GM19328 (cell line): Measurements from ENCODE around the gene SLC22A23.

Experiments
- ATAC-seq: cut with Tn5 transposase; IDR thresholded peaks from one replicate; pipeline ENCODE4 v1.9.1; 2021; ENCODE audit warnings: mild to moderate bottlenecking, moderate library complexity; ENCODE audit not compliant: unreplicated experiment

Gene SLC22A23

DNA sequence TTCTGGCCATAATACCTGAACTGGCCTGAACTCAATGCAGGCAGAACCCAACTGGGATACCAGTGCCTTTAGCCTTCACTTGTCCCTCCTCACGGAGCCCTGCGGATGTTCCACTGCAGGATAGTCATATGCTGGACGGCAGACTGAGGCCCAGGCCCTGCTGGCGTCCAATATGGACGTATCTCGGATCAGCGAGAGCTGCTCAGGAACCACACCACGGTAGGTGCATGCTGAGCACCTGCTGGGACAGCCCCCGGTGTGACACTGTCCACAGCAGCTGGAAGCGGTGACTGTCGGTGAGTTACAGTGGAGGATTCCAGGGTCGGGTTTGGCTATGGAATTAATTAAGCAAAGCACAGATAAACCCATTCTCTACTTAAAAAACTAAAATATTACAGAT, 149.4 kb downstream of the SLC22A23 start:
- ATAC-seq = no peak

DNA sequence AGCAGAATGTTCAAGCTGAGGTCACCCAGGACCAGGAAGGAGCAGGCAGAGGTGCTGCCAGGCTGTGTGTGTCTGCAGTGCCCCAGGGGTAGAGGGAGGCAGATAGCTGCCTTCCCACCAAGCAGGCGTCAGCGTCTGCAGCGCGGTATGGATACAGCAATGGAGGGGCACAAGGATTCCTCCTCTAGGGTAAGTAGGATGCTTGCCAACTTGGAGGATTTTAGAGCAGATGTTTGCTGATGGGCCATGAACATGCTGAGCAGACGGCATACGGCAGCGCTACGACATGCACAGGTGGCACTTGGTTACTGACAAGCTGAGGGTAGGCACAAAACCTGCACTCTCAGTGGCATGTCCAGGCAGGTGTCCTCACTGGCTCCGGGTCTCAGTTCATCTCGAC, 150.0 kb downstream of the SLC22A23 start:
- no peak for ATAC-seq

DNA sequence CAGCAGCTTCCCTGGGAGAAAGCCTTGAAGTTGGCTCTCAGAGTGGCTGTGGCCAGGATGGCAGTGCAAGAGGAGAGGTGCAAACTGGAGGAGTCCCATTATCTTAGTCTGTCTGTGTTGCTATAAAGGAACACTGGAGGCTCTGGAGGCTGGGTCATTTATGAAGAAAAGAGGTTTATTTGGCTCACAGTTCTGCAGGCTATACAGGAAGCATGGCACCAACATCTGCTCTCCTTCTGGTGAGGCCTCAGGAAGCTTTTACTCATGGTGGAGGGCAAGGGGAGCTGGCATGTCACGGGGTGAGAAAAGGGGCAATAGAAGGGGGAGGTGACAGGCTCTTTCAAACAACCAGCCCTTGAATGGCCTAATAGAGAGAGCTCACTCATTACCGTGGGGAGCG, 151.0 kb downstream of the SLC22A23 start:
- ATAC-seq = no peak

DNA sequence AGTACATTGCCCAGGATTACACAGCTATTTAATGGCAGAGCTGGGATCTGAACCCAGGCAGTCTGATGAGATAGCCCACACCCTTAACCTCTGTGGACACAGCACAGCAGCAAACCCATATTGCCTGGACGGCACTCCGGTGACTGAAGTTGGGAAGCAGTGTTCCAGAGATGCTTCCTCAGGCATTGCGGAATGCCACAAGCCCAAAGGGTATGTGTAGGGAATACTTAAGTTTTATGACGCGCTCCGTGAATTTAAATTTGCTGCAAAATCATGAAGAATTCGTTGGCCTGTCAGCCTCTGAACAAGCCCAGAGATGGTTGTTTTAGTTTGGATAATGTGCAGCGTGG, 151.7 kb downstream of the SLC22A23 start:
- no peak for ATAC-seq

DNA sequence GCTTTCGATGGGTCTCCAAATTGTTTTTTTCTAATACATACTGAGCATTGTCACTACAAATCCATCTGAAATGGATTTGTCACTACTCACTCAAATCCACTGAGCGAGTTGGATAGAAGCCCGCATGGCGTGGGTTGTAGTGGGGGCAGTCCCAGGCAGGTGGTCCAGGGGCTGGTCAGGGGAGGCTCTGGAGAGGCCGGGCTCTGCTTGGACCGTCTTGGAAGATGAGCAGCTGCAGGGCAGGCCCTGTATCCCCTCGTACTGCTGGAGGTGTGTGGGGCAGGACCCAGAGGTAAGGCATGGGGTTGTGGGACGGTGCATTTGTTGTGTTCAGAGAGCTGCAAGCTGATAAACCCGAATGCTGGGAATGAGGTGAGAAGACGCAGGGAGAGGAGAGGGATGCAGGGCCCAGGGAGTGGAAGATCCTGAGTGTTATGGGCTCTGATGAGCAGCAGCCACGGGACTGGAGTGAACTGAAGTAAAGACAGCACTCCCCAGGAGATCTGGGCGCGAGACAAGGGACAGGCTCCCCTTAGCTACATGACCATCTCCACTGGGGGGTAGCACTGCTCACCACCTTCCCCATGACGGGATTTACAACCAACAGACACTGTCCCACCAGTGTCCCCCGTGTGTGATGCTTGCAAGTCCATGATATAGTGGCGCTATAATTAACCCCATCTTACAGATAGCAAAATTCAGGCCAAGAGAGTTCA, 152.2 kb downstream of the SLC22A23 start:
- ATAC-seq = no peak

DNA sequence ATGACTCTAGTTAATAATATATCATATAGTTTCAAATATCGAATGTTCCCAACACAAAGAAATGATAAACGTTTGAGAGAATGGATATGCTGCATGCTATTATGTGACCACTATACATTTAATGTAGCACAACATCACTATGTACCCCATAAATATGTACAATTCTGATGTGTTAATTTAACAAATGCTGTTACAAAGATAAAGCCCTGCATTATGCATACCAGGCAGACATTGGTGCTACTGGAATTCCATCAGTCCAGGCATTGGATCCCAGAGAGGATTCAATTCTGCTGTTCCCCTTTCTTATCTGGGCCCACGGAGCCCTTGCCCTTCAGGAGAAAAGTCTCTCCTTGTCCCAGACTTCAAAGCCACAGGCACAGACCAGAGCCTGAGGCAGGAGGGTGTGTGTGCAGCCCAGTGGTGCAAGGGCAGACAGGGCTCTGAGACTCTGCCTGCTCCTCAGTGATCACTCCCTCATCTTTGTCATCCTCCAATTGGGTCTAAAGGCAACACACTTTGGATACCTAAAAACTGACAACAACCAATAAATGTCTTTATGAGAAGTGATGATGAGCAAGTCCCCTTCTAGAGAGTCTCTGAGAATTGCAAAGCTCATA, 152.9 kb downstream of the SLC22A23 start:
- no peak for ATAC-seq

DNA sequence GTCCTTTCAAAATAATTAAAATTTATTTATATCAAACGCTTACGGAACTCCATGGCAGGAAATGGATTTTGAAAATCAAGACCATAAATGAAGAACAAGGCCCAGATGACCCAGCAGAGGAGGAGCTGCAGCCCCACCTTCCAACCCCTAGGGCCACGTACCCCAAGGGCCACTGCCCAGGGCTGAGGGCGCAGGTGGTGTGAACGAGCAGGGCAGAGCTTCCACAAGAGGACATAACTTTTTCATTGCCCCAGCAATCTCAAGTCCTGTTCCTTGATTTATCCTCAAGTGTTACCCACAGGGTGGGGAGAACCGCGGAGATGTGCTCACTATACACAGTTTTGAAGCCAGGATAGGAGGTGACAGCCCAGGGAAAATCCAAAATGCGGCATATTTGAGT, 155.3 kb downstream of the SLC22A23 start:
- ATAC-seq = no peak

DNA sequence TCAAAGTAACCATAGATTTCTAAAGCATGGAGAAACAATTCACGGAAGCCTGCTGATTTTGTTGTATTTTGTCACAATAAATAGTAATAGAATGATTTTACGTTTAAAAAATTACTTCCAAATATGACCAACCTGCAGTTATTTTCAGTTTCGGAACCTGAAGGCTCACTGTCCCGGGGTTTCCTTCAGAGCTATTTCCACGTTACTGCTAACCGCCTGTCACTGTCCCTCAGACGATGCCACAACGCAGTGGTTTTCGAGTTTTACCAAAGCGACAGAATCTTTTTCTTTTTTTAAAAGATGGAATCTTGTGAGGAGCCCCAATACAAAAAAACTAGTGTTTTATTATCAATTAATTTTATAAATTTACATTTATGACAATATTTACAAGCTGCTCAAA, 157.6 kb downstream of the SLC22A23 start:
- ATAC-seq = no peak

DNA sequence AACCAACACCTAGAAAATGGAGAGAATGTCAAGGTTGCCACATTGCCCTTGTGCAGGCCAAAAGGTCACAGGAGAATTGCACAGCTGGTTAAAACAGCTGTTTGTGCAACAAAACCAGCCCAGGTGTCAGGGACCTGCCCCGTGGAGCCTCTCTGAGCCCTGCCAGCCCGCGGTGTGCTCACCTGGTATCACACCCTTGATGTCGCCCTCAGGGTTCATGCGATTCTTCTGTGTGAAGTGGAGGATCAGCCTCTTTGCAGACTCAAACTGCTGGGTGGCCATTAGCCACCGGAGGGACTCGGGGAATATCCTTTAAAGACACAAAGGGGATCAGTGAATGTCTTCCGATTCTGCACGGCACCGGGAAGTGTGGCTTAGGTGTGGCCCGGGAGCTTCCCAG, 158.9 kb downstream of the SLC22A23 start:
- ATAC-seq = no peak

DNA sequence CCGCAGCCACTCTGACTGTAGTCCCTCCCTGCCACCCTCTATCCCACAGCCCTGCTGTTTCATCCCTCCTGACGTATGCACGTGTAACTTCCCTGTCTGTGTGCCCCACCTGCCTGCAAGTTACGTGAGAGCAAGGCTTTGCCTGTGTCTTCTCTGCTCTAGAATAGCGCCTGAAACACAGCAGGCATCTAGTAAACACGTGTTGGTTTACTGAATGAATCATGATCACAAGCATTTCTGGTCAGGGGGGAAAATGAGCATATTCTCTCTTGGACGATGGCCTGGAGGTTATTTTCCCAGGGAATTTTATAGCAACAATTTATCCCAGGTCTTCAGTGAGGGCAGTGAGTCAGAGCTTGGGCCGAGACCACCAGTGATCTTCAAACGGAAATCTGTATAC, 159.8 kb downstream of the SLC22A23 start:
- no peak for ATAC-seq

DNA sequence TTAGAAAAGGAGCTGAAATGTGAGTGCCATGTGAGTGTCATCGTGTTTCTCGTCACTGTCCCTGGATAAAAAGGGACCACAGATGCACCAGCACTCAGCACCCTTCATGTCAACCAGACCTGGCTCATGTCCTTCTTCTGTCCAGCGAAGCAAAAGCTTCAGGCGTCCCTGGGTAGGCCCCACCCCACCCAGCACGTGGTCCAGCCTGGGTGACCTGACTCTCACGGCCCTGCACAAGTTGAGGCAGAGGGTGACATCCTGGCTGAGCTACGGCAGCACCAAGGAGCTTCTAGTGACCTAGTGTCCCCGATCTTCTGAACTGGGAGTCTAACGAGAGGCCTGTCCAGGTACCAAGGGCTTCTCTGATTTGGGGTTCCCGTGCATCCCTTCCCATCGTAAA, 160.3 kb downstream of the SLC22A23 start:
- no peak for ATAC-seq

DNA sequence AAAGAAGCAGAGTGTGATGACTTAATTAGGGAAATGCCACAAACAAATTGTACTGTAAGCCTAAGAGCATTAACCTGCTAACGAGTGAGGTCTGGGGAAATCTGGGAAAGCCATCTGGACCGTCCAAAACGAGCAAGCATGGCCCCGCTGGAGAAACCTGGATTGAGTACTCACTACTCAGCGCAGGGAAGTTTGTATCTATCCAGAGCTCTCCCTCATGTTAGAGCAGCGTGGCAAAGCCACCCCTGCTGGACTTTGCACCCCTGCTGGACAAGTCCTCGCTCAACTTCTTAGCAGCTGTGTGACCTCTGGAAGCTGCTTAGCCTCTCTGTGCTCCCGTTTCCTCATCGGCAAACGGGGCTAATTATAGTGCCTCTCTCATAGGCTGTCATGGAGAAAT, 160.8 kb downstream of the SLC22A23 start:
- no peak for ATAC-seq

DNA sequence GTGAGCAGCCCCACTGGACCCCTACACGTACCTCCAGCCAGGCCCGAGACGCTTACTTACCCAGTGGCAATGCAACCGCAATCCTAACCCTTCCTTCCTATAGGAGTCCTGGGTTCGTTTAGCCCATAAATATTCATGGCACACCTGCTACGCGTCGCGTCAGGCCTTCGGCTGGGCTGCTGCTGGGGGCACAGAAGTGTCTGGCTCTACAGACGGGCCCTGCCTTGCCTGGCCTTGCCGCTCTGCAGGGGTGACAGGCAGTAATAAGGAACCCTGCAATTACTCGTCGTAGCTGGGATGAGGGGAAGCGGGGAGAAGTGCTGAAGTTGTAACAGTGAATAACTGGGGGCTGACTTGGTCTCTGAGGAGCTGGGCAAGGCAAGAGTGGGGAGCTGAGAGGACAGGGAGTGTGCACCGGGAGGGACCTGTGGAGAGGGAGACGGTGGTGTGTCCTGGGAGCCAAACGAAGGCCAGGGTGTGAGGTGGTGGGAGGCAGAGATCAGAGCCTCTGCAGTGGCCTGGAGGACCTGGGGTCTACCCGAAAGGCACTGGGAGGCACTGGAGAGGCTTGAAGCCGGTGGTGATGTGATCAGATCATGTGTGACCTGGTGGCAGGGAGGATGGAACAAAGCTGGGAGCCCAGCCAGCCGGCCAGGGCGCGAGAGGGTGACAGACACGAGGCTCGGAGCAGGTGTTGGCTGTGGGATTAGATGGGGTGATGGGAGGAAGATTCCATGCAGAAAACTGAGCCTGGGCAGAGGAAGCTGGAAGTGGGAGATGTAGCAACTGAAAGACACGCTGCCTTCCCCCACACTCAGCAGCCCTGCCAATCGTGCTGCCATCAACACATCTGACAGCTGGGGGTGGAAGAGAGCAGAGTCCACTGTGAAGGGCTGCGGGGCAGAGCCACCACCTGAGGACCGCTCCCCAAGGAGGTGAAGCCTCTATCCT, 161.7 kb downstream of the SLC22A23 start:
- ATAC-seq = no peak

DNA sequence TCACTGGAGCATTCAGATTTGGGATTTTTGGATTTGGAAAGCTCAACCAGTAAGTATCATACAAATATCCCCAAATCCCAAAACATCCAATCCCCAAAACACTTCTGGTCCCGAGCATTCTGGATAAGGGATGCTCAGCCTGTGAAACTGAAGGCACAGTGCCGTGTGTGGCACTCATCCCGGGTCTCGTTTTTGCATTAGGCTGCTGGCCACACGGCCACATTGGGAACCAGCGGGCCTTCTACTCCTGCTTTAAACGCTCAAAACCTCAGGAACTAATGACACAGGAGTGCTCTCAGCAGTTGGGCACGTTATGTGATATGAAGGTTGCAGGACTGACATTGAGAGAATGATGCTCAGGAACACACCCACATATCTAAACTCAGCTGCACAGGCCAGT, 162.5 kb downstream of the SLC22A23 start:
- ATAC-seq = no peak

DNA sequence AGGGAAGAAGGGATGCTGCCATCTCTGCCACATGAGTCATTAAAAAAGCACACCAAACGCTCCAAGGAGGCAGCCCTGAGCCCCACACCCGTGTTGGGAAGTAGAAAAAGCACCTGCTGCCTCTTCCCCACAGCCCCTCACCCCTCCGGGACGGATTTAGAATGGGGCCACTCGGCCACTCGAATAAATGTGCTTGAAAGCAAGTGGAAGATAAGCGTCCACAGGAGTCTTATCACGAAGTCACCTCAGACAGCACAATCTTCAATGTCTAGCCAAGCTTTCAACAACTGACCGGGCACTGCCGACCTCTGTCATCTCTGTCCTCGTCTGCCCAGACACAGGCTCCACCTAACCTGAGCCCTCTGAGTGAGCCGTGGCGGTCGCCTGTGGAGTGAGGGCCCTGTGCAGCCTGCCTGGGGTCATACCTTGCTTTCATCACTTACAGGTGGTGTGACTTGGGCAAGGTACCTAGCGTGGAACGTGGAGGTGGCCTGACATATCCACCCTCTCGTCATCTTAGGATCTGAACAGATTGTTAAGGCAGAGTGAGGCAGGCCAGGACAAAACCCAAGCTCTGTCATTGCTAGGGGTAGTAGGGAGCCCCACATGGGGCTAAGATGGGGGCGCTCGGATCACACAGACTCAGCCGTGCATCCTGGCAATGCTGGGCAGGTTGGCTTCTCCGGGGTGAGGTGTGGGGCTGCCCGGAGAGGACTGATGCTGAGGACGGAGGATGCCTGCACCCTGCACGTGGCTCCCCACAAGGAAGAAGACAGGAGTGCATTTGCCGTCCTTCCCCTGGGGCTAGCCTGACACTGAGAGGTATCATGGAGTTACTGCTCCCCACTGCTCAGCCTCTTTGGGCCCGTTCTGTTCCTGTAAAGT, 163.3 kb downstream of the SLC22A23 start:
- no peak for ATAC-seq

DNA sequence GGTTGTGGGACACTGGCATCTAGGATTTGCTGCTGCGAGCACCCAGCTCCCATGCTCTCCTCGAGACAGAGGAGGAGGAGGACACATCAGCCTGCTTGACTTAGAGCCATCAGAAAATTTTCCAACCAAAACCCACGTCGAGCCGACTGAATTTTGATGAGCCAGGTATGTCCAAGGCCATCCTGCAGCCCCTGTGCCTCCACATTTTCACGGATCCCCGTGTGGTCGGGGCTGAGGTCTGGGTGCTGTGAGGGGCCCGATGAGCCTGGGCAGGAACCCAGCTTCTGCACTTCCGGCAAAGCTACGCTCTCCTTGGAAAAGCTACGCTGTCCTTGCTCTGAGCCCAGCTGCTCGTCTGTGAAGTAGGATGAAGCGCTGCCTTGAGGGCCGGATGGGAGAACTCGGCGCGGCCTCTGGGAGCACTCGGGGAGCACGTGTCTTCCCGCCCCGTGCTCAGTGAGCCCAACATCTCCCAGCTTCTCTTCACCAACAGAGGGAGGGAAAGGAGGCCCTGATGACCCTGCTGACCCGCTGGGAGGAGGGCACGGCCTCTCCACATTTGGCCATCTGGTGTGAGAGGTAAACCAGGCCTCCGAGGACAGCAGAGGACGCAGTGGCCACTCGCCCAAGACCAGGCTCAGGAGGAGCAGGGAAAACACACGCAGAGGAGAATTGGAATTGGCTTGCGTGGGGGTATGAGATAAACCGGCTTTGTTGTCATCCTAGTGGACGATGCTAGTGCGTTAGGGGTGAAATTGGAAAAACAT, 164.2 kb downstream of the SLC22A23 start:
- ATAC-seq = no peak

DNA sequence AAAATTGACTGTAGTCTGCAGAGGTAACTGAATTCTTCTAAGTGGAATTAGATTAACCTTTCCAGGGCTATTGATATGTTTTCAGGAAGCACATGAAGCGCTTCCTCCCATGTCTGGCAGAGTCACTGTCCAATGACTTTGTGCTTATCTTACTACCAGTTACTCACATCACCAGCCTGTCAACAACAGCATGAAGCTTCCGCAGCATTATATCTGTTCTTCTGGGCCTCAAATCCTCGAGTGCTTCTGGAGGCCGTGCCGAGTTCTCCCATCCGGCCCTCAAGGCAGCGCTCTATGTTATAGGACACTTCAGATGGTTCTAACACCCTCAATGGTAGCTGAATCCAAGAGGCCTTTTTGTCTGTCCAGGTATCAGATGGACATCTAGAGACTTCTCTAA, 164.9 kb downstream of the SLC22A23 start:
- no peak for ATAC-seq

DNA sequence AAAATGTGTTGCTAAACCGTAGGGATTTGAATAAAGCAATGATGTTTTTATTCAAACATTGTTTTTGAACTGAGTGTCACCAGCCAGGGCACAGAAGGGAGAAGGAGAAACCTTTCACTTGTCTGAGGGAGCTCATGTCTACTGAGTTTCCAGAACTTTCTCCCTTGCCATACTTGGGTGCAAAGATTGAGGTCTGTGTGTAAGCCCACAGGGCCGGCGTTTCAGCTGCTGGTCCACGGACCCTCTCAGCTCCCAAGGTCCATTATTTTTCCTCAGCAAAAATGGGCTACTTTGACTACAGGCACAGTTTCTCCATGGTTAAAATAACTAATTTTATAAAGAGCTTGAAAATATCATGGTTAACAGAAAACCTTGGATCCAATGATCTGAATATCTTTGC, 165.5 kb downstream of the SLC22A23 start:
- no peak for ATAC-seq

DNA sequence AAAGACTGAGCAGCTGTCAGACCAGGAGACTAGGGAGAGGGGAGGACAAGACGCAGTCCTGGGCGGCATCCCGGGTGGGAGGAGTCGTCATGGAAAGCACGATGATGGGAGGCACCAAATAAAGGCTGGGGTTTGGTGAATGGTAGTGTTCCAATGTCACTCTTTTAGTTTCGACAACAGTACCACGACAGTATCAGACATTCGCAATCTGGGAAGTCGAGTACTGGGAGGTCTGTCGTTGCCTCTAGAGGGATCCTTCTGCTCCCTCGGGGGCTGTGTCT, 166.0 kb downstream of the SLC22A23 start:
- no peak for ATAC-seq

DNA sequence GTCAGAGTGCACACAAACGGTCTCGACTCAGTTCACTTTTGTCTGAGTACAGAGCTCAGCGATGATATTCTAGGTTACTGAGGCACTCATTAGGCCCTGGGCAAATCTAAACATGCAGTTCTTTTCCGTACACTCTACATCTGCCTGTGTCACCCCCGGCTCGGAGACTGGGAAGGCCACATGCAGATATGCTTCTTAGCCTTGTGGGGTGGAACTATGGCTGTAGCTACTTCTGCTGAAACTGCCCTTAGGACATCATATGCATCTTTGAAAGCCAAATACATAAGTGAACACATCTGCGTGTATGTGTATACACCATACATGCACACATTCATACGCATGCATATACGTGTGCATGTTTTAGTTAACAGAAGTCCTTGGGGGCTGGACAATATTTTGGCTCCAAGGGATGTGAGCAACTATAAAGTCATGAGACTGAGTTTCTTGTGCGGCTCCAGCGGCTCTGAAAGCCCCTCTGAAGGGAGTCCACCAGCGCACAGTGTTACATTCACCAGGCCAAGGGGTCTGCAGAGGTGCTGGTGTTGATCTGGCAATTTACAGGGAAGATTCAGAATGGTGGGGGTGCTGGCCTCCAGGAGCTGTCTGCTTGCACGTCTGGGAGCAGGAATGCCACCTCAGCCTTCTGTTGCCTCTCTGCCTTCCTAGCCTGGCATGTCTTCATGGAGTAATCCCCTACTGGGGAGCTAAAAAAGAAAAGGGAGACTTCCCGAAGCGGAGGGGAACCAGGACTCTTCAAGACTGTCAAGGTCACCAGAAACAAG, 166.5 kb downstream of the SLC22A23 start:
- ATAC-seq = no peak
